Endothelial cell of umbilical vein (primary cell): ENCODE results near the gene LNPEP. TPM values are rescaled to one million over a fixed set of nuclear protein-coding genes. Genes with fewer than 3 reads are reported as not detected.
A peak's percentile ranks its signal among the peaks of the same experiment; 100 is the strongest.

Experiments used
- BruUV-seq: library from RNA; stranded (reverse); fragments of 400-500 nt; replicated peaks from 2 replicates; lab custom pipeline; 2021; lab: Mats Ljungman, UMichigan
- CTCF ChIA-PET: fragments of 300-600, 350-600 bp; sonication (Branson Sonifier 250); formaldehyde crosslinking; loops from one replicate; lab custom pipeline; 2021; ENCODE audit warnings: antibody characterized with exemption, inconsistent platforms; lab: Charles Lee
- POLR2A ChIA-PET: fragments of 300-600, 350-600 bp; sonication (Branson Sonifier 250); formaldehyde crosslinking; loops from one replicate; lab custom pipeline; 2021; ENCODE audit warnings: antibody characterized with exemption, inconsistent platforms; lab: Charles Lee
- DNase-seq: peaks from one replicate; pipeline ENCODE4 v3.0.0-alpha.2; 2011; ENCODE audit warnings: low read depth, low spot score
- FAIRE-seq: peaks from 2 replicates; lab custom pipeline; 2011; peaks lifted over from hg19 to GRCh38; lab: Jason Lieb, UNC
- H2AFZ ChIP-seq: 2 replicates; pipeline ENCODE4 v1.6.0; 2012; ENCODE audit warnings: low read depth, low read length, control low read depth, inconsistent platforms
- H3K27ac ChIP-seq: 2 replicates; pipeline ENCODE4 v1.5.1; 2011; ENCODE audit warnings: low read depth, mild to moderate bottlenecking, control low read depth, low read length, moderate library complexity; ENCODE audit not compliant: insufficient read depth
- H3K27me3 ChIP-seq, 2 experiments: 2 replicates each; pipeline versions ENCODE4 v1.6.0 to v1.6.1; 2011; ENCODE audit warnings: low read length in 2 of 2, mixed read lengths in 1 of 2; ENCODE audit not compliant: control insufficient read depth in 2 of 2, insufficient read depth in 2 of 2
- H3K36me3 ChIP-seq, 2 experiments: 2 replicates in 1 of 2; 3 replicates in 1 of 2; pipeline ENCODE4 v1.5.1; 2011; ENCODE audit warnings: low read length in 2 of 2, mild to moderate bottlenecking in 1 of 2, moderate library complexity in 1 of 2; ENCODE audit not compliant: control insufficient read depth in 2 of 2, insufficient read depth in 2 of 2; ENCODE audit errors: extremely low read depth in 1 of 2
- H3K4me1 ChIP-seq: 3 replicates; pipeline ENCODE4 v1.5.1; 2011; ENCODE audit warnings: mild to moderate bottlenecking, low read length; ENCODE audit not compliant: control insufficient read depth, insufficient read depth; ENCODE audit errors: extremely low read depth
- H3K4me2 ChIP-seq: 2 replicates; pipeline ENCODE4 v1.6.1; 2011; ENCODE audit warnings: low read length, control low read depth, mixed read lengths; ENCODE audit not compliant: insufficient read depth
- H3K4me3 ChIP-seq, 3 experiments: fragments of 200-600 bp in 1 of 3; sonication (generic), shearing (Covaris generic) in 1 of 3; replicated peaks in 1 of 3; 2 replicates each; pipeline ENCODE4 v1.5.1; 2011 to 2016; ENCODE audit warnings: control low read depth in 3 of 3, low read length in 3 of 3, mild to moderate bottlenecking in 2 of 3, inconsistent platforms in 1 of 3, low read depth in 1 of 3, moderate library complexity in 1 of 3; ENCODE audit not compliant: insufficient read depth in 1 of 3
- H3K79me2 ChIP-seq: 2 replicates; pipeline ENCODE4 v1.6.0; 2012; ENCODE audit warnings: low read length, inconsistent platforms; ENCODE audit not compliant: control insufficient read depth, insufficient read depth
- H3K9ac ChIP-seq: replicated peaks from 2 replicates; pipeline ENCODE3; 2011; ENCODE audit warnings: low read length, control low read depth; ENCODE audit not compliant: insufficient read depth; ENCODE audit errors: extremely low read depth
- H3K9me1 ChIP-seq: replicated peaks from 3 replicates; pipeline ENCODE4 v1.6.0; 2011; ENCODE audit warnings: mild to moderate bottlenecking, low read length; ENCODE audit not compliant: control insufficient read depth, insufficient read depth; ENCODE audit errors: extremely low read depth
- H3K9me3 ChIP-seq: replicated peaks from 2 replicates; pipeline ENCODE4 v1.5.1; 2012; ENCODE audit warnings: low read length, inconsistent platforms; ENCODE audit not compliant: control insufficient read depth, insufficient read depth
- H4K20me1 ChIP-seq: replicated peaks from 2 replicates; pipeline ENCODE3; 2011; ENCODE audit warnings: mild to moderate bottlenecking, low read length; ENCODE audit not compliant: control insufficient read depth, insufficient read depth; ENCODE audit errors: extremely low read depth
- CTCF ChIP-seq, 2 donors: IDR thresholded peaks; 1 replicate in 1 of 2; 2 replicates in 1 of 2; pipeline ENCODE4 v1.5.1; 2011; ENCODE audit warnings: low read length in 2 of 2, mild to moderate bottlenecking in 2 of 2, moderate library complexity in 2 of 2, control low read depth in 1 of 2, inconsistent platforms in 1 of 2, low read depth in 1 of 2; ENCODE audit not compliant: insufficient read depth in 1 of 2; ENCODE audit errors: extremely low read depth in 1 of 2
- EZH2 ChIP-seq: IDR thresholded peaks from 2 replicates; pipeline ENCODE4 v1.6.1; 2012; ENCODE audit warnings: borderline replicate concordance, low read depth, mild to moderate bottlenecking, moderate library complexity, low read length, inconsistent platforms; ENCODE audit not compliant: severe bottlenecking
- FOS ChIP-seq: IDR thresholded peaks from 2 replicates; pipeline ENCODE4 v1.6.1; 2011; ENCODE audit warnings: mild to moderate bottlenecking, low read length, moderate library complexity, borderline replicate concordance; ENCODE audit not compliant: insufficient read depth
- GATA2 ChIP-seq: IDR thresholded peaks from 2 replicates; pipeline ENCODE4 v1.7.0; 2011; ENCODE audit warnings: low read depth, mild to moderate bottlenecking, moderate library complexity, mixed read lengths, low read length; ENCODE audit not compliant: insufficient read length, insufficient read depth
- JUN ChIP-seq: IDR thresholded peaks from 2 replicates; pipeline ENCODE4 v1.6.1; 2011; ENCODE audit warnings: borderline replicate concordance, low read depth; ENCODE audit not compliant: insufficient read length, insufficient read depth
- MAX ChIP-seq: IDR thresholded peaks from 2 replicates; pipeline ENCODE4 v1.6.1; 2011; ENCODE audit not compliant: insufficient read depth, insufficient read length
- MYC ChIP-seq: IDR thresholded peaks from one replicate; pipeline ENCODE4 v1.6.1; 2011; ENCODE audit warnings: mild to moderate bottlenecking, low read depth, low read length
- POLR2A ChIP-seq: IDR thresholded peaks from 2 replicates; pipeline ENCODE4 v1.6.1; 2012; ENCODE audit warnings: low read depth, mild to moderate bottlenecking, control low read depth, low read length
- POLR2AphosphoS5 ChIP-seq: IDR thresholded peaks from 2 replicates; pipeline ENCODE4 v1.6.1; 2012; ENCODE audit warnings: low read depth, mild to moderate bottlenecking, control low read depth, low read length, moderate library complexity; ENCODE audit not compliant: insufficient read depth
- dilution Hi-C: fragments of 300-500 bp; cut with MboI; formaldehyde crosslinking; loops from one replicate; pipeline ENCODE4 v1.15.0; 2019; ENCODE audit warnings: low sequenced_read_pairs; ENCODE audit not compliant: extremely low pct_ligation_motif_present
- intact Hi-C: fragments of 100-400 bp; cut with micrococcal nuclease; formaldehyde crosslinking; loops from one replicate; pipeline ENCODE4 v1.10.0; 2022
- polyA plus RNA-seq, 4 experiments: library from polyadenylated mRNA; depleted of rRNA in 3 of 4; stranded (reverse) in 3 of 4; unstranded in 1 of 4; fragments of >200 nt; gene quantifications; 2 replicates each; pipeline versions ENCODE4 v1.2.1 to v1.2.3, GENCODE V29; 2011 to 2012; ENCODE audit warnings: missing spikeins in 1 of 4
- total RNA-seq: library from RNA; stranded (reverse); gene quantifications from 2 replicates; pipeline ENCODE4 v1.2.3, GENCODE V29; 2021

Gene LNPEP
- total and polyA plus RNA-seq, 2 donors (not counting 3 experiments of a cell fraction or from before 2014, with no cell fraction given) = 7.0 to 23.5 TPM

- H3K4me2 ChIP-seq = no peak overlapping the region
- BruUV-seq = no TSS peak
- FAIRE-seq (peak; percentile 35), DNase-seq (no peak)
- TF ChIP-seq FOS (no peak), EZH2 (no peak), MAX (no peak), JUN (no peak), POLR2AphosphoS5 (no peak), POLR2A (no peak), MYC (no peak), CTCF (IDR thresholded peaks at IDR 0.05; ENCODE audit: extremely low read depth in 1 of 2, insufficient read depth in 1 of 2, low read depth in 1 of 2, low read length in 2 of 2) (no peak), GATA2 (no peak)
- H3K4me1 ChIP-seq = peaks cover 16% of the 10 kb centered on the region
- H4K20me1 ChIP-seq = no peaks in the 10 kb centered on the region
- no peak overlapping the region for H3K27ac ChIP-seq
- H2AFZ ChIP-seq = no peak overlapping the region
- H3K9me1 ChIP-seq = no peaks in the 10 kb centered on the region
- H3K4me3 ChIP-seq = no peak overlapping the region
- intact Hi-C loops = loop anchor here (10.0 kb wide), 1 partner anchor 1843 kb away; the partner anchor contains the start of gene RGMB
- H3K79me2 ChIP-seq = peaks cover 6% of the 10 kb centered on the region
- no peaks in the 10 kb centered on the region for H3K9me3 ChIP-seq
- H3K36me3 ChIP-seq = no peaks in the 10 kb centered on the region
- POLR2A ChIA-PET = interaction anchor here (0.5 kb wide), 1 partner anchor 49 kb away, joined by 3 read pairs; no protein-coding TSS in a partner anchor
- CTCF ChIA-PET = interaction anchor here (3.4 kb wide), 1 partner anchor 63 kb away, joined by 14 read pairs; no protein-coding TSS in a partner anchor
- no peaks in the 10 kb centered on the region for H3K27me3 ChIP-seq
- H3K9ac ChIP-seq = no peak overlapping the region
- dilution Hi-C loops = no loop called here
Measured at GRCh38 chr5:96932026-96932425, 3.9 kb upstream of the LNPEP start.
